Measurements from ENCODE around the gene KCNIP2. TPM values are rescaled to one million over a fixed set of nuclear protein-coding genes. Genes with fewer than 3 reads are reported as not detected.
"Not testable (repeated sequence)": the region's sequence is repeated elsewhere in the genome, so short reads cannot be mapped to it uniquely, and the experiment has no call there.

KCNIP2 gene
- total RNA-seq, 2 donors from 2014 or later = 1.8 to 13.5 TPM

GRCh38 chr10:101803511-101803910, 40.1 kb downstream of the KCNIP2 start:
- Histone ChIP-seq H3K9me3 (no peaks in the 10 kb centered on the region), H3K4me3 (no peak overlapping the region), H3K4me1 (no peaks in the 10 kb centered on the region), H3K27me3 (no peaks in the 10 kb centered on the region), H3K36me3 (replicated peaks in 1 of 2; ENCODE audit: insufficient read depth in 1 of 2, low read depth in 2 of 2) (peaks cover 11 to 47% of the 10 kb centered on the region in 2 donors), H3K27ac (no peak overlapping the region)
- DNase-seq = no peak
- intact Hi-C loops (cut with DNase I) = no loop called here
- TF ChIP-seq CTCF (IDR thresholded peaks at IDR 0.05) = no peak
- no peak for TF ChIP-seq POLR2A (IDR thresholded peaks at IDR 0.05)
- no peak for ATAC-seq
- 76 to 78% methylated on average over 4 of the region's 4 CpGs for WGBS, 2 donors

GRCh38 chr10:101797403-101798059, 46.1 kb downstream of the KCNIP2 start:
- TF ChIP-seq CTCF (IDR thresholded peaks at IDR 0.05) (no peak), POLR2A (IDR thresholded peaks at IDR 0.05) (no peak)
- ATAC-seq (no peak), DNase-seq (no peak)
- Histone ChIP-seq H3K4me3 (no peak overlapping the region), H3K27me3 (no peaks in the 10 kb centered on the region), H3K27ac (no peak overlapping the region), H3K4me1 (no peaks in the 10 kb centered on the region), H3K36me3 (replicated peaks in 1 of 2; ENCODE audit: insufficient read depth in 1 of 2, low read depth in 2 of 2) (peaks cover 19 to 54% of the 10 kb centered on the region in 2 donors), H3K9me3 (no peaks in the 10 kb centered on the region)
- intact Hi-C loops (cut with DNase I) = no loop called here
- WGBS, 2 donors = 76 to 78% methylated on average over 4 of the region's 4 CpGs

- Histone ChIP-seq H3K4me1 (no peaks in the 10 kb centered on the region), H3K27me3 (no peaks in the 10 kb centered on the region), H3K27ac (no peak overlapping the region), H3K9me3 (no peaks in the 10 kb centered on the region), H3K36me3 (replicated peaks in 1 of 2; ENCODE audit: insufficient read depth in 1 of 2, low read depth in 2 of 2) (peaks cover 18 to 44% of the 10 kb centered on the region in 2 donors), H3K4me3 (no peak overlapping the region)
- no peak for ATAC-seq
- no peak for DNase-seq
- 94 to 95% methylated on average over 12 of the region's 12 CpGs for whole genome bisulfite sequencing, 2 donors
- intact Hi-C loops (cut with DNase I) = no loop called here
- TF ChIP-seq POLR2A (IDR thresholded peaks at IDR 0.05) (no peak), CTCF (IDR thresholded peaks at IDR 0.05) (no peak)
Measured at GRCh38 chr10:101793526-101793925, 50.1 kb downstream of the KCNIP2 start.

- Histone ChIP-seq H3K27me3 (no peaks in the 10 kb centered on the region), H3K4me1 (no peaks in the 10 kb centered on the region), H3K27ac (no peak overlapping the region), H3K4me3 (no peak overlapping the region), H3K9me3 (no peaks in the 10 kb centered on the region), H3K36me3 (replicated peaks in 1 of 2; ENCODE audit: insufficient read depth in 1 of 2, low read depth in 2 of 2) (peaks cover 5 to 40% of the 10 kb centered on the region in 2 donors)
- no peak for TF ChIP-seq CTCF (IDR thresholded peaks at IDR 0.05)
- no peak for TF ChIP-seq POLR2A (IDR thresholded peaks at IDR 0.05)
- WGBS, 2 donors = 92 to 96% methylated on average over 7 of the region's 7 CpGs
- no peak for ATAC-seq
- DNase-seq = no peak
- intact Hi-C loops (cut with DNase I) = no loop called here
Measured at GRCh38 chr10:101789686-101790085, 53.9 kb downstream of the KCNIP2 start.

GRCh38 chr10:101789231-101789630, 54.4 kb downstream of the KCNIP2 start:
- intact Hi-C loops (cut with DNase I) = not testable (repeated sequence)

More at GRCh38 chr10:101789231-101789630, 54.4 kb downstream of the KCNIP2 start:
- not testable (repeated sequence) for DNase-seq, H3K27me3 ChIP-seq, H3K9me3 ChIP-seq, ATAC-seq, H3K27ac ChIP-seq, H3K4me3 ChIP-seq, H3K4me1 ChIP-seq
- 91 to 93% methylated on average over 9 of the region's 9 CpGs for WGBS, 2 donors
- peaks cover 5 to 37% of the 10 kb centered on the region in 2 donors for H3K36me3 ChIP-seq (replicated peaks in 1 of 2; ENCODE audit: insufficient read depth in 1 of 2, low read depth in 2 of 2)
